ENCODE results near the gene SHC1.

SHC1 gene

GRCh38 chr1:154970631-154971340 lies at the start of gene SHC1:
TSS of gene SHC1 (minus strand) at chr1:154970747. CDS start at chr1:154970526, 221 bp downstream.
- no peak for DNase-seq (ENCODE audit: low read depth in 2 of 2)

GRCh38 chr1:155019377-155020245 lies 49.1 kb upstream of the SHC1 start:
- no peak for DNase-seq (ENCODE audit: low read depth in 2 of 2)

- no peak for DNase-seq (ENCODE audit: low read depth in 2 of 2)
Measured at GRCh38 chr1:155018617-155019348, 48.2 kb upstream of the SHC1 start.

- DNase-seq (ENCODE audit: low read depth in 2 of 2), result no peak
Measured at GRCh38 chr1:155017946-155018316, 47.4 kb upstream of the SHC1 start.

GRCh38 chr1:155017041-155017945 lies 46.7 kb upstream of the SHC1 start:
- DNase-seq (ENCODE audit: low read depth in 2 of 2), result peak; percentile 80 to 85

- DNase-seq (ENCODE audit: low read depth in 2 of 2), result no peak
Measured at GRCh38 chr1:155016231-155016831, 45.8 kb upstream of the SHC1 start.

- DNase-seq (ENCODE audit: low read depth in 2 of 2), result no peak
Measured at GRCh38 chr1:155015527-155016230, 45.1 kb upstream of the SHC1 start.

GRCh38 chr1:155014709-155015508 lies 44.4 kb upstream of the SHC1 start:
- no peak for DNase-seq (ENCODE audit: low read depth in 2 of 2)

GRCh38 chr1:155013632-155014031 lies 43.1 kb upstream of the SHC1 start:
- no peak for DNase-seq (ENCODE audit: low read depth in 2 of 2)

GRCh38 chr1:155012776-155013602 lies 42.4 kb upstream of the SHC1 start:
- DNase-seq (ENCODE audit: low read depth in 2 of 2), result no peak

- DNase-seq (ENCODE audit: low read depth in 2 of 2), result no peak
Measured at GRCh38 chr1:155012026-155012546, 41.5 kb upstream of the SHC1 start.

GRCh38 chr1:155011437-155012025 lies 41.0 kb upstream of the SHC1 start:
- DNase-seq (ENCODE audit: low read depth in 2 of 2), result no peak

- no peak for DNase-seq (ENCODE audit: low read depth in 2 of 2)
Measured at GRCh38 chr1:155011004-155011416, 40.5 kb upstream of the SHC1 start.

GRCh38 chr1:155010211-155010918 lies 39.8 kb upstream of the SHC1 start:
- DNase-seq (ENCODE audit: low read depth in 2 of 2), result no peak

- DNase-seq (ENCODE audit: low read depth in 2 of 2), result no peak
Measured at GRCh38 chr1:155009742-155010141, 39.2 kb upstream of the SHC1 start.

- DNase-seq (ENCODE audit: low read depth in 2 of 2), result no peak
Measured at GRCh38 chr1:155009221-155009711, 38.7 kb upstream of the SHC1 start.

Measured in stimulated activated CD4-positive, alpha-beta T cell treated with anti-CD3 and anti-CD28 coated beads, Interleukin-1b, Interleukin-23, amount 100 ng/mL, for 1 hour (primary cell).